ENCODE data around the gene TFCP2. TPM values are rescaled to one million over a fixed set of nuclear protein-coding genes. Genes with fewer than 3 reads are reported as not detected.

Gene TFCP2
- total and polyA plus RNA-seq, 2 of the 13 experiments (the other 11 are each of a cell fraction or from before 2014, with no cell fraction given): 7.6 to 10.0 TPM

DNA sequence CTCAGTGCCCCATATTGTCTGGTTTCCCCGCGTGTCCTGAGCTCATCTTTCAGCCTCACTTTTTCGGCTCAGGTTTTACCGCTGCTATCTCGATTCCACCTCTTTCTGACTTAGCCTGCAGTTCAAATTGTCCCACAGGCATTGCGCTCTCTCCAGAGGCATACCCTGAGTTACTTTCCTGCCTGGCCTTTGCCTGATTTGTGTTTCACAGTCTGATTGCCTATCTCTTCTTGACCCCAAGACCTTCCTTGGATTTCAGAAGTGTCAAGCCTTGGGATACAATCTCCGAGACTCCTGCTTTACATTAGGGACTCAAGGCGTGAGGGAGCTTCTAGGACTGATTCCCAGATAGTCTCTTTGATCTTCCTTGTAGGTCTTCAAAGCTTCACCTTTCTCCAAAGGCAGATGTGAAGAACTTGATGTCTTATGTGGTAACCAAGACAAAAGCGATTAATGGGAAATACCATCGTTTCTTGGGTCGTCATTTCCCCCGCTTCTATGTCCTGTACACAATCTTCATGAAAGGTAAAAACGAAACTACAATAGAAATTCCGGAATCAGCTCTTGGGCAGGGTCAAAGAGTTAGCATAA, 124.2 kb downstream of the TFCP2 start:
- ChIA-PET CTCF (ENCODE audit: low intra/inter-chr PET ratio, low total read pairs) (interaction anchor here (0.9 kb wide), 1 partner anchor 293 kb away, joined by 6 read pairs; no protein-coding TSS in a partner anchor), POLR2A (interaction anchor here (0.6 to 2.0 kb wide), 5 partner anchors 18 to 292 kb away, joined by 3 to 10 read pairs (median 4); partner anchors contain the start of genes CSRNP2 and SLC11A2)
- H3K36me3 ChIP-seq (replicated peaks in 1 of 2; ENCODE audit: control insufficient read depth in 1 of 2, insufficient read depth in 2 of 2, low read length in 2 of 2): peaks cover 1 to 13% of the 10 kb centered on the region in 2 experiments; a peak in 3 of 5 replicates
- H3K27me3 ChIP-seq (ENCODE audit: control insufficient read depth in 1 of 2, insufficient read depth in 2 of 2, low read length in 2 of 2): no peaks in the 10 kb centered on the region; a peak in 1 of 5 replicates
- H4K20me1 ChIP-seq (ENCODE audit: insufficient read depth, low read length): no peaks in the 10 kb centered on the region
- H3K9ac ChIP-seq (ENCODE audit: insufficient read depth, low read depth, low read length): peak overlapping the region; percentile 89
- H2AFZ ChIP-seq (ENCODE audit: low read length): peak overlapping the region; percentile 73
- H3K79me2 ChIP-seq (ENCODE audit: insufficient read depth, low read length): peaks cover 18% of the 10 kb centered on the region
- peak overlapping the region; percentile 94 for H3K27ac ChIP-seq (ENCODE audit: extremely low read length, insufficient read depth, low read length)
- peak overlapping the region; percentile 75 to 86 (median 81) for H3K4me3 ChIP-seq (replicated peaks in 1 of 3; ENCODE audit: insufficient read depth in 1 of 3, low read depth in 2 of 3, low read length in 3 of 3)
- peak overlapping the region; percentile 81 for H3K4me2 ChIP-seq (ENCODE audit: low read depth, low read length)
- BruUV-seq (replicated peaks): TSS peak; percentile 73
- H3K4me1 ChIP-seq (ENCODE audit: insufficient read depth, low read length): peaks cover 22% of the 10 kb centered on the region
- in situ Hi-C loops (cut with HindIII; ENCODE audit: extremely low pct_ligation_motif_present, low pct_unique_long_range_greater_than_20kb): no loop called here
- FAIRE-seq: peak; percentile 18
- 3% methylated on average over 14 of the region's 14 CpGs for WGBS (ENCODE audit: low lambda C conversion rate)
- ATAC-seq: peak; percentile 19
- no peaks in the 10 kb centered on the region for H3K9me3 ChIP-seq (ENCODE audit: low read length)
- intact Hi-C loops (cut with micrococcal nuclease; ENCODE audit: unreplicated experiment): loop anchor here (1.0 to 10.0 kb wide), 3 partner anchors 35 to 293 kb away; partner anchors contain the start of gene CSRNP2
- no peak for DNase-seq (ENCODE audit: low spot score)
- no peak for TF ChIP-seq ZNF12 (CRISPR knock-in tag; IDR thresholded peaks at IDR 0.05)
- 0 out of 2 replicates have a peak, but pooled peaks have one; percentile 15 for TF ChIP-seq ZNF607 (CRISPR knock-in tag; IDR thresholded peaks at IDR 0.05; ENCODE audit: borderline replicate concordance)
- TF ChIP-seq, protein P1, sequence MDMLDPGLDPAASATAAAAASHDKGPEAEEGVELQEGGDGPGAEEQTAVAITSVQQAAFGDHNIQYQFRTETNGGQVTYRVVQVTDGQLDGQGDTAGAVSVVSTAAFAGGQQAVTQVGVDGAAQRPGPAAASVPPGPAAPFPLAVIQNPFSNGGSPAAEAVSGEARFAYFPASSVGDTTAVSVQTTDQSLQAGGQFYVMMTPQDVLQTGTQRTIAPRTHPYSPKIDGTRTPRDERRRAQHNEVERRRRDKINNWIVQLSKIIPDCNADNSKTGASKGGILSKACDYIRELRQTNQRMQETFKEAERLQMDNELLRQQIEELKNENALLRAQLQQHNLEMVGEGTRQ (IDR thresholded peaks at IDR 0.05; ENCODE audit: low read depth, low read length): no peak
- TF ChIP-seq, protein P1 (CRISPR knock-in tag; IDR thresholded peaks at IDR 0.05; ENCODE audit: borderline replicate concordance): no peak
- TF ChIP-seq, protein P2, sequence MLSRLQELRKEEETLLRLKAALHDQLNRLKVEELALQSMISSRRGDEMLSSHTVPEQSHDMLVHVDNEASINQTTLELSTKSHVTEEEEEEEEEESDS (CRISPR knock-in tag; IDR thresholded peaks at IDR 0.05; ENCODE audit: borderline replicate concordance): 0 out of 2 replicates have a peak, but pooled peaks have one; percentile 1
- TF ChIP-seq ZNF333 (CRISPR knock-in tag; IDR thresholded peaks at IDR 0.05; ENCODE audit: borderline replicate concordance): 0 out of 2 replicates have a peak, but pooled peaks have one; percentile 41
- TF ChIP-seq ZNF883 (CRISPR knock-in tag; IDR thresholded peaks at IDR 0.05; ENCODE audit: not compliant biosample characterization): peak; percentile 4
- TF ChIP-seq ZBTB42 (CRISPR knock-in tag; IDR thresholded peaks at IDR 0.05): 0 out of 2 replicates have a peak, but pooled peaks have one; percentile 49
- 0 out of 2 replicates have a peak, but pooled peaks have one; percentile 14 for TF ChIP-seq ZNF136 (CRISPR knock-in tag; IDR thresholded peaks at IDR 0.05; ENCODE audit: low read depth)
- TF ChIP-seq, protein P3, sequence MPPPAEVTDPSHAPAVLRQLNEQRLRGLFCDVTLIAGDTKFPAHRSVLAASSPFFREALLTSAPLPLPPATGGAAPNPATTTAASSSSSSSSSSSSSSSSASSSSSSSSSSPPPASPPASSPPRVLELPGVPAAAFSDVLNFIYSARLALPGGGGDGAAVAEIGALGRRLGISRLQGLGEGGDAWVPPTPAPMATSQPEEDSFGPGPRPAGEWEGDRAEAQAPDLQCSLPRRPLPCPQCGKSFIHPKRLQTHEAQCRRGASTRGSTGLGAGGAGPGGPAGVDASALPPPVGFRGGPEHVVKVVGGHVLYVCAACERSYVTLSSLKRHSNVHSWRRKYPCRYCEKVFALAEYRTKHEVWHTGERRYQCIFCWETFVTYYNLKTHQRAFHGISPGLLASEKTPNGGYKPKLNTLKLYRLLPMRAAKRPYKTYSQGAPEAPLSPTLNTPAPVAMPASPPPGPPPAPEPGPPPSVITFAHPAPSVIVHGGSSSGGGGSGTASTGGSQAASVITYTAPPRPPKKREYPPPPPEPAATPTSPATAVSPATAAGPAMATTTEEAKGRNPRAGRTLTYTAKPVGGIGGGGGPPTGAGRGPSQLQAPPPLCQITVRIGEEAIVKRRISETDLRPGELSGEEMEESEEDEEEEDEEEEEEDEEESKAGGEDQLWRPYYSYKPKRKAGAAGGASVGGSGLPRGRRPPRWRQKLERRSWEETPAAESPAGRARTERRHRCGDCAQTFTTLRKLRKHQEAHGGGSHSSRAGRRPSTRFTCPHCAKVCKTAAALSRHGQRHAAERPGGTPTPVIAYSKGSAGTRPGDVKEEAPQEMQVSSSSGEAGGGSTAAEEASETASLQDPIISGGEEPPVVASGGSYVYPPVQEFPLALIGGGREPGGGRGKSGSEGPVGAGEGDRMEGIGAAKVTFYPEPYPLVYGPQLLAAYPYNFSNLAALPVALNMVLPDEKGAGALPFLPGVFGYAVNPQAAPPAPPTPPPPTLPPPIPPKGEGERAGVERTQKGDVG (CRISPR knock-in tag; IDR thresholded peaks at IDR 0.05; ENCODE audit: borderline replicate concordance): no peak
- TF ChIP-seq ZNF546 (CRISPR knock-in tag; conservative IDR thresholded peaks at IDR 0.05): 0 out of 2 replicates have a peak, but pooled peaks have one; percentile 30
- TF ChIP-seq, protein P4, sequence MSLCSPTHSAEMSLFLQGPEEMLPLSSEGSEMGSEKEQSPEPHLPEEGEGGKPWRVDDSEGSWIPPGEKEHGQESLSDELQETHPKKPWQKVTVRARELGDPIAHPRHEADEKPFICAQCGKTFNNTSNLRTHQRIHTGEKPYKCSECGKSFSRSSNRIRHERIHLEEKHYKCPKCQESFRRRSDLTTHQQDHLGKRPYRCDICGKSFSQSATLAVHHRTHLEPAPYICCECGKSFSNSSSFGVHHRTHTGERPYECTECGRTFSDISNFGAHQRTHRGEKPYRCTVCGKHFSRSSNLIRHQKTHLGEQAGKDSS (CRISPR knock-in tag; IDR thresholded peaks at IDR 0.05; ENCODE audit: borderline replicate concordance, low read depth): 0 out of 2 replicates have a peak, but pooled peaks have one; percentile 10
- 0 out of 2 replicates have a peak, but pooled peaks have one; percentile 37 for TF ChIP-seq ZNF160 (CRISPR knock-in tag; IDR thresholded peaks at IDR 0.05)
- no peak for TF ChIP-seq FOXK1 (CRISPR knock-in tag; IDR thresholded peaks at IDR 0.05; ENCODE audit: borderline replicate concordance, low read depth)

Measured in HepG2 (cell line).